Forelimb muscle (tissue), 1 donor: ENCODE measurements around the gene ACSF3. TPM values are rescaled to one million over a fixed set of nuclear protein-coding genes. Genes with fewer than 3 reads are reported as not detected.
"Not testable (repeated sequence)": the region's sequence is repeated elsewhere in the genome, so short reads cannot be mapped to it uniquely, and the experiment has no call there.

Source experiments
- DNase-seq: peaks from one replicate; pipeline ENCODE4 v3.0.0-alpha.2; 2013; ENCODE audit warnings: low read depth
- polyA plus RNA-seq: library from polyadenylated mRNA; unstranded; fragments of 120-200 nt; gene quantifications from one replicate; pipeline ENCODE4 v1.2.1, GENCODE V29; 2013; ENCODE audit not compliant: insufficient read length

ACSF3 gene
- polyA plus RNA-seq, 1 donor, result 15.1 TPM

DNA sequence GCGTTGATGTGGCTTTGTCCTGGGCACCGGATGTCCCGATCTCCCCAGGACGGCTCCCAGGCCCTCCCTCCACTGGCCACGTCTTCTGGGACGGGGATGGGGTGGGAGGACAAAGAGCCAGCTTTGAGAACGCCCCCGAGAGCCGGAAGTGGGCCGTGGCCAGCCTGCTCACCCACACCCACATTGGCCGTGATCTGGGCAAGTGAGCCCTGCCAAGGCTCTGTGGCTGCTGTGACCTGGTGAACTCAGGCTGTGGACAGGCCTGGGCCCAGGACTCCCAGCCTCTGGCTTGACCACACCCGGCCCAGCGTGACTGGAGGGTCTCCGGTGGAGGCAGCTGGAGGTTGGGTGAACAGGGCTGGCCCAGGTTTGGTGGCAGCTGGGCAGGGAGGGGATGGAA lies 81.2 kb downstream of the ACSF3 start:
- no peak for DNase-seq

DNA sequence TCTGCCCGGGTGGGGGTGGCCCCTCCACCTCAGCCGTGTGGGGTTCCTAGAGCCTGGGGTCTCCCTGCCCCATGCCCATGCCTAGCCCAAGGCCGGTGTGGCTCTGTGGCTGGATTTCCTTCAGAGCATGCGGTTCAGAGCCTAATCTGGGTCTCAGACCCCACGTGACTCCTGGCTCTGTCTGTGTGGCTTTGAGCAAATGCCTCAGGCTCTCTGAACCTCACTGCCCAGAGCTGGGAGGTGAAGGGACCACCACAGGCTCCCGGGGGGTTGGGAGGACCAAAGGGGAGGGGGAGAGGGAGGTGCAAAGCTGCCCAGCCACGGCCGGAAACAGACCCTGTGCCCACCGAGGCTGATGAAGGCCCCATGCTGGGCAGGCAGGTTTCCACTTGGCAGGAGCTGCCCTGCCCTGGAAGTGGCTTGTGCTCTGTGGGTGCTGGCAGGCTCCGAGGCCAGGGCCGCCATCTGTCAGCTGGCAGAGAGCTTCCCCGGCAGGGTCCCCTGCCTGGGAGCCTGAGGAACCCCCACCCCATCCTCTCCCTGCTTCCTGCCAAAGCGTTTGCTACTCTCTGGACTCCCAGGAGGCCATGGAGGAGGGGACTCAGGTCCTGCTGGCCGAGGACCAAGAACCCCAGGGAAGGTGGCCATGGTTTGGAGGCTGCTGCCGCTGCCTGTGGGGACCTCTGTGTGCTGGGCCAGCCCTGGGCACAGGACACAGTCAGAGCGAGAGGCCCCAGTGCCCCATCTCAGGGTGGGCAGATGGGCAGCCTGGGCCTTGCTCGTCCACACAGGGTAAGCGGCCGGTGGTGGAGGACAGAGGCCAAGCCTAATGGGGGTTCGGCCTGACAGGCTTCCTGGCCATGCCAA lies 81.9 kb downstream of the ACSF3 start:
- no peak for DNase-seq

DNA sequence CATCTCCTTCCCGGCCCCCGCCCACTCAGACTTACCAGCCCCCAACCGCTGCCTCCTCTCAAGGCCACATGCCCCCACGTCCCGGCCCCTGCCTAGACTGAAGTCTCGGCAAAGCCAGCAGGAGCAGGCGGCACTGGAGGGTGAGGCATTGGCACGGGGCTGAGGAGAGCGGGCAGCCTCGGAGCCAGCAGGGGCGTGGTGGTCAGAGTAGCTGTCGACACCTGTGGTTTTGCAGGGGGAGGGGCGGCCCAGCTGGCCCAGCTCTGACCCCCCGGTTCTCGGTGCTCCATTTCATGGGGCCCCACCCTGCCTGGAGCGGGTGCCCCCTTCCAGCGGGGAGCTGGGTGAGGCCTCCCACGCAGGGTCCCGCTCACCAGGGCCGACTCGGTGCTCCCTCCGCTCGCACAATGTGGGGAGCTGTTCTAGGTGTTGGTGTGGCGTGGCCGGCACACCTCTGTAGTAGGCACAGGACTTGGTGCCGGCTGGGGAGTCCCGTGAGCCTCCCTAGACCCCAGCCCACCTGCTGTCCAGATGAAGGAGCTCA lies 82.6 kb downstream of the ACSF3 start:
- no peak for DNase-seq

DNA sequence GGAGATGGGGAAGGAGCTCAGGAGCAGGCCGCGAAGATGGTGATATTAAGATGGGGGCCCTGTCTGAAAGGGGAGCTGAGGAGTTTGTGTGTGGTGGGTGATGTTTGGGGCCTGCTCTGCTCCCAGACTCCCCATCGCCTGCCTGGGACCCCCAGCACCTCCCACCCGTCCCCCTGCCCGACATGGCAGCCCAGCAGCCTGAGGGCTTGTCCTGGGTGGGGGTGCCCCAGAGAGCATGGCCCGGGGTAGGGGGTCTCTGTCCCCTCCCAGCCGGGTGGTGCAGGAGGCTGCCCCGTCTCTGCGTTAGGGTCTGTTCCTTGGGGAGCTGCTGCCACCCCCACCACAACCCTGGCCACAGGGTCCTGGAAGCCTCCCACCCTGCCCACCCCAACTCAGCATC lies 83.1 kb downstream of the ACSF3 start:
- no peak for DNase-seq

DNA sequence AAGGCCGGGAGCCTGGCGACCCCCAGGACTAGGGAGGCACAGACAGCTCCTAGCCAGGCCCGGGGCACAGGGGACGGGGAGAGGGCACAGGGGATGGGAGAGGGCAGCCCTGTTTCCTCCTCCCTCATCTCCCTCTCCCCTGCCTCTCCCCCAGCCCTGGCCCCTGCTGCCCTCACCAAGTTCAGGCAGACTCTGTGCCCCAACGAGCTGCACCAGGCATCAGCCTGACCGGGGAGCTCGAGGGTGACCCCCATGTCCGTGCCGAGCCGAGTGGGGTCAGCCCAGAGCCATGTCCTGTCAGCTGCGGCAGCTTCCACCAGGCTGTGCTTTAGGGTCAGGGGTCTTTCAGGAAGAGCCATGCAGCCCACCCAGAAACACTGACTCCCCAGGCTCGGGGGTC lies 83.8 kb downstream of the ACSF3 start:
- DNase-seq, result no peak

DNA sequence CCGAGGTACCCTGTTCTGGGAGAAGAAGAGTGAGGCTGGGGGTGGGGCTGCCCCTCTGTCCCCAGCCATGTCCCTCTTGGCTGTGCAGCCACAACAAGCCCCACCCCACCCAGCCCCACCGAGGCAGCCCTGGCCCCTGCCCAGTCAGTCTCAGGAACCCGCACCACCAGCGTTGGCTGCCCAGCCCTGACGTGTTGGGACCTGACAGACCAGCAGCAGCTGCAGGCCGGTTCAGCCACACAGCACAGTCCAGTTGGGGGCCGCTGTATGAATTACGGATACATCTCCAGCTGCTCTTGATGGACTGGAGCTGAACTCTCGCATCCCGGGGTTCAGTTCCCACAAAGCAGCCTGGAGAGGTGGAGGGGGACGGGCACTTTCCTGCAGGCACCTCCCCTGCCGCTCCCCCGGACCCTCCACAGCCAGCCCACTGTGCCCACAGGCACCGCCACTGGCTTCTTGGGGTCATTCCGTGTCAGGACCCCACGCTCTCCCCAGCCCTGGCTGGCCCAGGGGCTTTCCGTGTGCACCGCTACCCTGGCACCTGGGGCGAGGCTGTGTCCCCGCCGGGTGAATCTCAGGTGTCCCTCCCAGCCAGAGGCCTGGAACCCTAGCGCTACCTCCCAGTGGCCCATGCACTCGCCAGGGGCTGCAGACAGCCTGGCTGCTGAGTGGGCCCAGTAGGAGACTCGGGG lies 84.9 kb downstream of the ACSF3 start:
- no peak for DNase-seq

DNA sequence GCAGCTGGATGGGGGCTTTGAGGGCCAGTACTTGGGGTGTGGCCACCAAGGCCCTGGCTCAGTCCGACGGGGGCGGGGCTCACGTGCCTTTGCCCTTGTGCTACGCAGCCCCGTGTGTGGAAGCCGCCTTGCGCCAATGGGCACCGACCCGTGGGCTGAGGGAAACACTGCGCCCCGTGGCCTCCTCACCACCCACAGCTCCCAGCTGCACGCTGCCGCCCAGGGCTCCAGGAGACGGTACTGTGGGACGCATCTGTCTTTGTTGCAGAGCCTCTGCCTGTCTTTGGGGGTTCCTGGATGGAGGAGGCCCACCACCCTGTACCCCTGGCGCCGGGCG lies 85.5 kb downstream of the ACSF3 start:
- DNase-seq, result no peak

DNA sequence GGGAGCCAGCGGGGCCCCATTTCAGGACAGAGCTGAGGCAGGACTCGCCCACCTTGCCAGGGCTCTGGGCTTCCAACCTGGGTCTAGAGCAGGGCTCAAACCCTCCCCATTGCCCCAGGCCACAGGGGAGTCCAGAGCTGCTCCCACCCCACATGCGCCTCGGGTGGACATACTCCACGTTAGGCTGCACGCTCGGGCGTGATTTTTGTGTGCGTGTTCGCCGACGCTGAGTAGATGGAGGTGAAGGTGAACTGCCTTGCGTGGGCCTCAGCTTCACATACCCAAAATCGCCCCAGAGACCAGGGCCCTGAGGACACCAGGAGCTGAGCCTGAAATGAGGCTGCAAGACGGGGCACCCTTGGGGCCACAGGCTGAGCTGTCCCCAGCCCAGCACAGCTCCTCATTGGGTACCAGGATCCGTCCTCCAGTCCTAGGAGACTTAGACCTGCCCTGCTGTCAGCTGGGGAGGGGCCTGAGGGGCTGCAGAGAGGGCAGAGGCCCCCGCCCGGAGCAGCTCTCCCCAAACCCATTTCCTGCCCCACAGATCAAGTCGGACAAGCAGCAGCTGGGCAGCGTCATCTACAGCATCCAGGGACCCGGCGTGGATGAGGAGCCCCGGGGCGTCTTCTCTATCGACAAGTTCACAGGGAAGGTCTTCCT lies 86.1 kb downstream of the ACSF3 start:
- no peak for DNase-seq

DNA sequence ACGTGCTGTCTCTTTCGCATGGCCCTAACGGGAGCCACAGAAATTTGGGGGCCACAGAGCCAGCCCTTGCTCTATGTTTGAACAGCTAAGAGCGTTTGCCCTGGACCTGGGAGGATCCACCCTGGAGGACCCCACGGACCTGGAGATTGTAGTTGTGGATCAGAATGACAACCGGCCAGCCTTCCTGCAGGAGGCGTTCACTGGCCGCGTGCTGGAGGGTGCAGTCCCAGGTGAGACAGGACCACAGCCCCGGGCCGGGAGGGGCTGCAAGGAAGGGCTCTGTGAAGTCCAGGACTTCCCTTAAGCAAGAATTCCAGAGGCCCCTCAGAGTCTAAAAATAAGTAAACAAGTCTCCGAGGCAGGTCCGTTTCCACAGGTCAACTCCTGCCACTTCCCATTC lies 89.8 kb downstream of the ACSF3 start:
- DNase-seq, result no peak

DNA sequence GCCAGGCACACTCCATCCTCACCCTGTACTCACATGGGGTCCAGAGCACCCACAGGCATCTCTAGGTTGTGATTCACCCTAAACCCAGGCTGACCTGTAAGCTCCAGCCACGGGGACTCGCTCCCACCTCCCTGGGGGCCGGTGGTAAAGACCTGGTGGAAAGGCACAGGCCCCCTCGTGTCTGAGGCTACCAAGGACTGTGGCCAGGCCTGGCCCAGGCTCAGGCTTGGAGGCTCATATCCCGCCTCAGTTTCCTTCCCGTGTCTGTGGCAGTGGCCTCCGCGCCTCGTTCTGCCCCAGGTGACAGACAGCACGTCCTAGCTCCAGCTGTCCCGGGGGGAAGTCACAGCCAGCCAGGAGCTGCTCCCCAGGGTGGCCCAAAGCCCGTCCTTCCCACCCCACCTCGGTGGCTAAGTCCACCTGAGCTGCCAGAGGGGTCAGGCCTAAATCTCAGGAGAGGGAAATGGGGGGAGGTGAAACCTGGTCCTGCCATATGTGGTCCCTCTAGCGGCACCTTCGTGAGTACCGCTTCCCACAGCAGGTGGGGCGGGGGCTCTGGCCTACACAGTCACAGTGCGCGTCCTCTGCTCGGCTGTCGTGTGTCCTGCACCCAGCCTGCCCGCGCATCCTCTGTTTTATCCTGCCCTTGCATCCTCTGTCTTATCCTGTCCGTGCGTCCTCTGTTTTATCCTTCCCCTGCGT lies 90.5 kb downstream of the ACSF3 start:
- no peak for DNase-seq

DNA sequence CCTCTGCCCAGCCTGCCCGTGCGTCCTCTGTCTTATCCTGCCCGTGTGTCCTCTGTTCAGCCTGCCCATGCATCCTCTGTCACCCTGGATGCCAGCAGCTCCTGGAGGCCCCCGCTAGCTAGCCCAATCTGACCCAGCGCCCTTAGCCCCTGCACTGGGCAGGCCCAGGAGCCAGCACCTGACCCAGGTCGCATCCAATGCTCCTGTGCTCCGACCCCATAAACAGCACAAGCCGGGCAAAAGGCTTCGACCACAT lies 91.0 kb downstream of the ACSF3 start:
- no peak for DNase-seq

DNA sequence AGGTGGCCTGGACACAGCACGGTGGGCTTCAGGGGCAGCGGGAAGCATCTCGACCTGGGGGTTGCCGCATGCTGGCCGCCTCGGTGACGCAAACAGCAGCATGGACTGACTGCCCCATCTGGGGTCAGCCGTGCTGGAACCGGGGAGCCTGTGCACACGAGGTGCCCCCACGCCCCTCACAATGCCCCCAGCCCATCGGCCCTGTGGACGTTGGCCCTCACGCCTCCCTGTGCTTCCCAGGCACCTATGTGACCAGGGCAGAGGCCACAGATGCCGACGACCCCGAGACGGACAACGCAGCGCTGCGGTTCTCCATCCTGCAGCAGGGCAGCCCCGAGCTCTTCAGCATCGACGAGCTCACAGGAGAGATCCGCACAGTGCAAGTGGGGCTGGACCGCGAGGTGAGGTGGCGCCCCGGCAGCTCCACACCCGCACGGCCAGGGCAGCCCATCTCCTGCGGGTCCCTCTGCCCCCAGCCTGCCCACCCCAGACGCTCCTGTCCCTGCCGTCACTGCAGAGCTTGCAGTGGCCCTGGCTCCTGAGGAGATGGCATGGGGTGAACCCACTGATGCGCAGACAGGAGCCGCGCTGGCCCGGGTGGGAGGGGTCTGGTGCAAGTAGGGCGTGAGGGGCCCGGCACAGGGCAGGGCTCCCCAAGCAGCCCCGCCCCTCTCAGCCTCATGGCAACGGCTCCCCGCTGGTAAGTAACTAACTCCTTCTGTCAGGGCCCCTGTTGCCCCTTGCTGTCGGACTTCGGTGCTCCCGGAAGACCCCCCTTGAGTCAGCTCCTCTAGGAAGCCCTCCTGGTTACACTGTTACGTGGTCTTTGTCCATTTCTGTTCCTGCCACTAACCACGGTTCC lies 91.5 kb downstream of the ACSF3 start:
- no peak for DNase-seq

DNA sequence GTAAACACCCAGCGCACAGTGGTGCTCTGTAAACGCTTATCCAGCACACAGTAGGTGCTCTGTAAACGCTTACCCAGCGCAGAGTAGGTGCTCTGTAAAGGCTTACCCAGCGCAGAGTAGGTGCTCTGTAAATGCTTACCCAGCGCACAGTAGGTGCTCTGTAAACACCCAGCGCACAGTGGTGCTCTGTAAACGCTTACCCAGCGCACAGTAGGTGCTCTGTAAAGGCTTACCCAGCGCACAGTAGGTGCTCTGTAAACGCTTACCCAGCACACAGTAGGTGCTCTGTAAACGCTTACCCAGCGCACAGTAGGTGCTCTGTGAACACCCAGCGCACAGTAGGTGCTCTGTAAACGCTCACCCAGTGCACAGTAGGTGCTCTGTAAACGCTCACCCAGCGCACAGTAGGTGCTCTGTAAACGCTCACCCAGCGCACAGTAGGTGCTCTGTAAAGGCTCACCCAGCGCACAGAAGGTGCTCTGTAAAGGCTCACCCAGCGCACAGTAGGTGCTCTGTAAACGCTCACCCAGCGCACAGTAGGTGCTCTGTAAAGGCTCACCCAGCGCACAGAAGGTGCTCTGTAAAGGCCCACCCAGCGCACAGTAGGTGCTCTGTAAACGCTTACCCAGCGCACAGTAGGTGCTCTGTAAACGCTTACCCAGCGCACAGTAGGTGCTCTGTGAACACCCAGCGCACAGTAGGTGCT lies 92.4 kb downstream of the ACSF3 start:
- DNase-seq, result not testable (repeated sequence)

DNA sequence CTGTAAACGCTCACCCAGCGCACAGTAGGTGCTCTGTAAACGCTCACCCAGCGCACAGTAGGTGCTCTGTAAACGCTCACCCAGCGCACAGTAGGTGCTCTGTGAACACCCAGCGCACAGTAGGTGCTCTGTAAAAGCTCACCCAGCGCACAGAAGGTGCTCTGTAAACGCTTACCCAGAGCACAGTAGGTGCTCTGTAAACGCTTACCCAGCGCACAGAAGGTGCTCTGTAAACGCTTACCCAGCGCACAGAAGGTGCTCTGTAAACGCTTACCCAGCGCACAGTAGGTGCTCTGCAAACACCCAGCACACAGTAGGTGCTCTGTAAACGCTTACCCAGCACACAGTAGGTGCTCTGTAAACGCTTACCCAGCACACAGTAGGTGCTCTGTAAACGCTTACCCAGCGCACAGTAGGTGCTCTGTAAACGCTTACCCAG lies 93.0 kb downstream of the ACSF3 start:
- DNase-seq, result not testable (repeated sequence)

DNA sequence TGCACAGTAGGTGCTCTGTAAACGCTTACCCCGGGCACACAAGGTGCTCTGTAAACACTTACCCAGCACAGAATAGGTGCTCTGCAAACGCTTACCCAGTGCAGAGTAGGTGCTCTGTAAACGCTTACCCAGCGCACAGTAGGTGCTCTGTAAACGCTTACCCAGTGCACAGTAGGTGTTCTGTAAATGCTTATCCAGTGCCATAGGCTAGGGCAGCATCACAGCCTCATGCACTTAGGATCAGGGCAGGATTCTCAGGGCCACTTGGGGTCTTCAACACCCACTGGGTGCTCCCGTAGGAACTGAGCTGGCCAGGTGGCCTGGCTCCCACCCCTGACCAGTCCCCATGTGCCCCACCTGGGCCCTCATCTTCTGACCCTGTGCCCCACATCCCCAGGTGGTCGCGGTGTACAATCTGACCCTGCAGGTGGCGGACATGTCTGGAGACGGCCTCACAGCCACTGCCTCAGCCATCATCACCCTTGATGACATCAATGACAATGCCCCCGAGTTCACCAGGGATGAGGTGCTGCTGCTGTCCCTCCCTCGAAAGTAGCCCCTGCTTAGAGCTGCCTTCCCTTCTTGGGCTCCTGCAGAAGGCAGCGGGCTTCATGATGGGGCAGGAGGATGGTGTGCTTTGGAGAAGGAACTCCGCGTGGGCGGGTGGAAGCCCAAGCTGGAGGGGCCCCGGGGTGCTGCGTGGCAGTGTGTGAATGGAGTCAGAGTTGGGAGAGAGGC lies 93.5 kb downstream of the ACSF3 start:
- DNase-seq, result no peak

DNA sequence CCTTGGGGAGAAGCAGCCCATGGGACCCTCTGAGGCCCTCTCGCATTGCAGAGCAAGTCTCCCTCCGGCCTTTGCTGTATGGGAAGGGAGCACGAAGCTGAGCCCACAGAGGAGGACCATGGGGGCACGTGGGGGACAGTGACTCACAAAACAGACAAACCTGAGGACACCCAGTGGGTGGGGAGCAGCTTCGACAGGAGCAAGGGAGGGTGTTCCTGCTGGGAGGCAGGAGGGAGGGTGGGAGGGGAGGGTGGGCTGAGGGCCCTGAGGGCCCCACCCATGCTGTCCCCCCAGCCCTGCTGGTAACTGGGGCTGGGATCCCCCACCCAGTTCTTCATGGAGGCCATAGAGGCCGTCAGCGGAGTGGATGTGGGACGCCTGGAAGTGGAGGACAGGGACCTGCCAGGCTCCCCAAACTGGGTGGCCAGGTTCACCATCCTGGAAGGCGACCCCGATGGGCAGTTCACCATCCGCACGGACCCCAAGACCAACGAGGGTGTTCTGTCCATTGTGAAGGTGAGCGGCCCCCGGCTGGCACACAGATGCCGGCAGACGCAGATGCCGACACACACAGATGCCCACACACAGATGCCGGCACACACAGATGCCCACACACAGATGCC lies 94.2 kb downstream of the ACSF3 start:
- no peak for DNase-seq

DNA sequence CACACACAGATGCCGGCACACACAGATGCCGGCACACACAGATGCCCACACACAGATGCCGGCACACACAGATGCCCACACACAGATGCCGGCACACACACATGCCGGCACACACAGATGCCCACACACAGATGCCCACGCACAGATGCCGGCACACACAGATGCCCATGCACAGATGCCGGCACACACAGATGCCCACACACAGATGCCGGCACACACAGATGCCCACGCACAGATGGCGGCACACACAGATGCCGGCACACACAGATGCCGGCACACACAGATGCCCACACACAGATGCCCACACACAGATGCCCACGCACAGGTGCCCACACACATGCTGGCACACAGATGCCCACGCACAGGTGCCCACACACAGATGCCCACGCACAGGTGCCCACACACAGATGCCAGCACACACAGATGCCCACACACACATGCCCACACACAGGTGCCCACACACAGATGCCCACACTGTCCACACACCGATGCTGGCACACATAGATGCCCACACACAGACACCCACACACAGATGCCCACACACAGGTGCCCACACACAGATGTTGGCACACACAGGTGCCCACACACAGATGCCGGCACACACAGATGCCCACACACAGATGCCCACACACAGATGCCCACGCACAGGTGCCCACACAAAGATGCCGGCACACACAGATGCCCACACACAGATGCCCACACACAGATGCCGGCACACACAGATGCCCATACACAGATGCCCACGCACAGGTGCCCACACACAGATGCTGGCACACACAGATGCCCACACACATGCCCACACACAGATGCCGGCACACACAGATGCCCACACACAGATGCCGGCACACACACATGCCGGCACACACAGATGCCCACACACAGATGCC lies 95.1 kb downstream of the ACSF3 start:
- DNase-seq, result not testable (repeated sequence)

DNA sequence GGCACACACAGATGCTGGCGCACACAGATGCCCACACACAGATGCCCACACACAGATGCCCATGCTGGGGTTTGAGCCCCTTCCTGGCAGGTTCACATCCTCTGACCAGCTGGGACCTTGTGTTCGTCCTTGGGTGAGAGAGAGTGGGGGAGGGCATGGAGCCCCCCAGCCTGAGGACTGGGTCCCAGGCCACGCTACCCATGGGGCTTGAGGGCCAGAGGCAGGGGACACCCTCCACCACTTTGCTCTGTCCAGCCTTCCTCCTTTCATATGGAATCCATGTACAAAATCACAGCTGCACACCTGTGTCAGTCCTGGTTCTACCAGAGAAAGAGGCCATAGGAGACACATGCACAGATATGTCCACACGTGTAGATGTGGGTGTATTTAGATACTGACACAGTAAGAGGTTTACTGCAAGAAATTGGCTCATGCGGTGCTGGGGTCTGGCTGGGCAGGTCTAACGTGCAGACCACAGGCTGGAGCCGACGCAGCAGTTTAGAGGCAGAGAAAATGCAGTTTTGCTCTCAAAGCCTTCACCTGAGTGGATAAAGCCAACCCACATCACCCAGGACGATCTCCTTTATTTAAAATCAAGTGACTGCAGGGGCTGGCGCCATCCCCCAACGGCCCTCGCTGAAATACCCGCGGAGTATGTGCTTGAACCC lies 95.8 kb downstream of the ACSF3 start:
- no peak for DNase-seq
